Osteoblast (primary cell): Measurements from ENCODE around the gene GSTA3. TPM values are rescaled to one million over a fixed set of nuclear protein-coding genes. Genes with fewer than 3 reads are reported as not detected.

Source experiments
- DNase-seq: peaks from one replicate; pipeline ENCODE4 v3.0.0; 2011; ENCODE audit warnings: low spot score, mixed read lengths; ENCODE audit not compliant: insufficient read length; ENCODE audit errors: missing footprints
- H2AFZ ChIP-seq: 2 replicates; pipeline ENCODE4 v1.6.0; 2011; ENCODE audit warnings: mild to moderate bottlenecking, low read length
- H3K27ac ChIP-seq: 2 replicates; pipeline ENCODE4 v1.5.1; 2011; ENCODE audit warnings: mild to moderate bottlenecking, low read depth, low read length, moderate library complexity
- H3K27me3 ChIP-seq: 2 replicates; pipeline ENCODE4 v1.6.0; 2012; ENCODE audit warnings: mild to moderate bottlenecking, control low read depth, inconsistent platforms, low read length, moderate library complexity; ENCODE audit not compliant: insufficient read depth
- H3K36me3 ChIP-seq: 2 replicates; pipeline ENCODE4 v1.5.1; 2011; ENCODE audit warnings: mild to moderate bottlenecking, low read length, control low read depth, moderate library complexity; ENCODE audit not compliant: insufficient read depth
- H3K4me1 ChIP-seq: 2 replicates; pipeline ENCODE4 v1.5.1; 2011; ENCODE audit warnings: mild to moderate bottlenecking, low read length, control low read depth, moderate library complexity; ENCODE audit not compliant: insufficient read depth
- H3K4me2 ChIP-seq: 2 replicates; pipeline ENCODE4 v1.6.0; 2011; ENCODE audit warnings: mild to moderate bottlenecking, low read length; ENCODE audit not compliant: insufficient read depth
- H3K4me3 ChIP-seq: fragments of 200-600 bp; sonication (generic); 3 replicates; pipeline ENCODE4 v1.5.1; 2012; ENCODE audit warnings: mild to moderate bottlenecking, low read length, inconsistent platforms; ENCODE audit not compliant: insufficient read depth
- H3K79me2 ChIP-seq: 2 replicates; pipeline ENCODE4 v1.6.0; 2012; ENCODE audit warnings: mild to moderate bottlenecking, low read length, control low read depth, inconsistent platforms; ENCODE audit not compliant: insufficient read depth
- H3K9me3 ChIP-seq: 2 replicates; pipeline ENCODE4 v1.5.1; 2011; ENCODE audit warnings: low read depth, low read length, control low read depth
- H4K20me1 ChIP-seq: 2 replicates; pipeline ENCODE4 v1.6.0; 2012; ENCODE audit warnings: mild to moderate bottlenecking, low read length, control low read depth; ENCODE audit not compliant: insufficient read depth
- CTCF ChIP-seq: IDR thresholded peaks from 2 replicates; pipeline ENCODE4 v1.5.1; 2011; ENCODE audit warnings: mild to moderate bottlenecking, low read depth, low read length, moderate library complexity; ENCODE audit errors: extremely low read depth
- total RNA-seq: library from RNA; depleted of rRNA; stranded (reverse); fragments of >200 nt; gene quantifications from 2 replicates; pipeline ENCODE4 v1.2.3, GENCODE V29; 2012

GSTA3 gene
- total RNA-seq, 1 donor: not detected

GRCh38 chr6:52881662-52881995 is 27.9 kb downstream of the GSTA3 start:
- Histone ChIP-seq H3K4me2 (peak overlapping the region; percentile 100), H3K27ac (no peak overlapping the region), H3K4me1 (peaks cover 14% of the 10 kb centered on the region), H3K4me3 (peak overlapping the region; percentile 83), H3K36me3 (no peaks in the 10 kb centered on the region), H3K9me3 (no peaks in the 10 kb centered on the region), H2AFZ (peak overlapping the region; percentile 100), H3K79me2 (no peaks in the 10 kb centered on the region), H4K20me1 (no peaks in the 10 kb centered on the region), H3K27me3 (peaks cover 9% of the 10 kb centered on the region)
- no peak for TF ChIP-seq CTCF
- no peak for DNase-seq

DNA sequence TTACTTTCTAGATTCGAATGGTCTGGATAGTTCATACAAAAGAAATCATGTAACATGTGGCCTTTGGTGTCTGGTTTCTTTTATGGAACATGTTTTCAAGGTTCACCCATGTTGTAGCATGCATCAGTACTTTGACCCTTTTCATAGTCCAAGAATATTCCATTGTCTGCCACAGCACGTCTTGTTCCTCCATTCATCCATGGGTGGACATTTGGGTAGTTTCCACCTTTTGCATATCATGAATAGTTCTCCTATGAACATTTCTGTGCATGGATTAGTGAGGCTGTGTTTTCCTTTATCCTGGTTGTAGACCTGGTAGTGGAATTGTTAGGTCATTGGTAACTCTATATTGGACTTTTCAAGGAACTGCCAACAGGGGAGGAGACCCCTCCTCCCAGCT is 31.7 kb downstream of the GSTA3 start:
- TF ChIP-seq CTCF: no peak
- H3K36me3 ChIP-seq: no peaks in the 10 kb centered on the region
- H3K27ac ChIP-seq: peak overlapping the region; percentile 13
- no peaks in the 10 kb centered on the region for H4K20me1 ChIP-seq
- no peak overlapping the region for H3K4me2 ChIP-seq
- DNase-seq: no peak
- no peaks in the 10 kb centered on the region for H3K9me3 ChIP-seq
- H3K4me3 ChIP-seq: no peak overlapping the region
- H2AFZ ChIP-seq: no peak overlapping the region
- H3K4me1 ChIP-seq: peaks cover 17% of the 10 kb centered on the region
- peaks cover 35% of the 10 kb centered on the region for H3K27me3 ChIP-seq
- no peaks in the 10 kb centered on the region for H3K79me2 ChIP-seq

DNA sequence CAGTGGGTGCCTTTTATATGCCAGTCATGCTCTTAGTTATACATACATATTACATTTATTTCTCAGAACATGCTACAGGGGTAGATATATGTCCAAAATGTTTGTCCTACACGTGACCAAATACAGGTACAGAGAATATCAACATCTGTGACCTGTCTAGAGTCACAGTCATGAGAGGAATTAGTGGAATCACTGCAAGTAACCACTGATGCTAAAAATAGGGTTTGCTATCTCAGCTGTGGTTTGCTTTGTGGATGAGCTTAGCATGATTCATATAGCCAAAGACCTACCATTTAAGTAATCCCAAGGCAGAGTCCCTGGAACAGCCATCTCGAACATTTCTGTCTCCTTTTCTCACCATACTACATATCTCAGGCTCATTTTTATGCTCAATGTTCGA is 32.3 kb downstream of the GSTA3 start:
- Histone ChIP-seq H3K36me3 (no peaks in the 10 kb centered on the region), H4K20me1 (no peaks in the 10 kb centered on the region), H3K9me3 (no peaks in the 10 kb centered on the region), H3K4me1 (peaks cover 17% of the 10 kb centered on the region), H3K4me2 (peak overlapping the region; percentile 48), H3K79me2 (no peaks in the 10 kb centered on the region), H3K27ac (peak overlapping the region; percentile 13), H3K4me3 (no peak overlapping the region), H2AFZ (no peak overlapping the region), H3K27me3 (peaks cover 41% of the 10 kb centered on the region)
- peak; percentile 60 for DNase-seq
- TF ChIP-seq CTCF: no peak

- H3K27me3 ChIP-seq: peaks cover 42% of the 10 kb centered on the region
- no peak overlapping the region for H3K4me2 ChIP-seq
- H3K27ac ChIP-seq: no peak overlapping the region
- H3K4me3 ChIP-seq: no peak overlapping the region
- no peak overlapping the region for H2AFZ ChIP-seq
- no peaks in the 10 kb centered on the region for H4K20me1 ChIP-seq
- DNase-seq: no peak
- H3K79me2 ChIP-seq: no peaks in the 10 kb centered on the region
- H3K9me3 ChIP-seq: no peaks in the 10 kb centered on the region
- H3K36me3 ChIP-seq: no peaks in the 10 kb centered on the region
- no peak for TF ChIP-seq CTCF
- peaks cover 20% of the 10 kb centered on the region for H3K4me1 ChIP-seq
Observed at GRCh38 chr6:52876056-52876787, 33.3 kb downstream of the GSTA3 start.
